Activated naive CD8-positive, alpha-beta T cell (primary cell): ENCODE measurements around the gene GSPT1.
"Not testable (repeated sequence)": the region's sequence is repeated elsewhere in the genome, so short reads cannot be mapped to it uniquely, and the experiment has no call there.

Experiments
- H3K27ac Mint-ChIP-seq: one replicate; pipeline ENCODE4 v1.8.0; 2021; ENCODE audit warnings: mixed read lengths
- H3K27me3 Mint-ChIP-seq: one replicate; pipeline ENCODE4 v1.8.0; 2021; ENCODE audit warnings: mixed read lengths
- H3K36me3 Mint-ChIP-seq: one replicate; pipeline ENCODE4 v1.8.0; 2021; ENCODE audit warnings: mixed read lengths
- H3K4me1 Mint-ChIP-seq: one replicate; pipeline ENCODE4 v1.8.0; 2021; ENCODE audit warnings: low read depth, mixed read lengths
- H3K4me3 Mint-ChIP-seq: one replicate; pipeline ENCODE4 v1.8.0; 2021; ENCODE audit warnings: mild to moderate bottlenecking, mixed read lengths
- H3K9me3 Mint-ChIP-seq: one replicate; pipeline ENCODE4 v1.8.0; 2021; ENCODE audit warnings: low read depth, mixed read lengths

The GSPT1 gene

GRCh38 chr16:11924046-11924445, 8.3 kb upstream of the GSPT1 start:
- H3K27ac Mint-ChIP-seq, H3K4me3 Mint-ChIP-seq, H3K36me3 Mint-ChIP-seq, H3K4me1 Mint-ChIP-seq, H3K27me3 Mint-ChIP-seq, H3K9me3 Mint-ChIP-seq: not testable (repeated sequence)

- Mint-ChIP-seq H3K9me3 (no peaks in the 10 kb centered on the region), H3K36me3 (peaks cover 5% of the 10 kb centered on the region), H3K4me1 (peaks cover 29% of the 10 kb centered on the region), H3K4me3 (peak overlapping the region; percentile 87), H3K27ac (peak overlapping the region; percentile 84), H3K27me3 (peaks cover 3% of the 10 kb centered on the region)
Observed at GRCh38 chr16:11916524-11917285, 949 bp upstream of the GSPT1 start.

- Mint-ChIP-seq H3K27ac (peak overlapping the region; percentile 96), H3K27me3 (peaks cover 3% of the 10 kb centered on the region), H3K9me3 (no peaks in the 10 kb centered on the region), H3K4me1 (peaks cover 40% of the 10 kb centered on the region), H3K36me3 (peaks cover 5% of the 10 kb centered on the region), H3K4me3 (peak overlapping the region; percentile 95)
Observed at GRCh38 chr16:11915114-11915643, 577 bp downstream of the GSPT1 start.

GRCh38 chr16:11914210-11915113, 1.3 kb downstream of the GSPT1 start:
- peak overlapping the region; percentile 96 for H3K27ac Mint-ChIP-seq
- no peaks in the 10 kb centered on the region for H3K27me3 Mint-ChIP-seq
- peak overlapping the region; percentile 95 for H3K4me3 Mint-ChIP-seq
- no peaks in the 10 kb centered on the region for H3K9me3 Mint-ChIP-seq
- peaks cover 5% of the 10 kb centered on the region for H3K36me3 Mint-ChIP-seq
- peaks cover 45% of the 10 kb centered on the region for H3K4me1 Mint-ChIP-seq

- H3K9me3 Mint-ChIP-seq = no peaks in the 10 kb centered on the region
- no peaks in the 10 kb centered on the region for H3K27me3 Mint-ChIP-seq
- peak overlapping the region; percentile 95 for H3K4me3 Mint-ChIP-seq
- peak overlapping the region; percentile 96 for H3K27ac Mint-ChIP-seq
- H3K36me3 Mint-ChIP-seq = peaks cover 5% of the 10 kb centered on the region
- peaks cover 52% of the 10 kb centered on the region for H3K4me1 Mint-ChIP-seq
Observed at GRCh38 chr16:11913425-11914079, 2.2 kb downstream of the GSPT1 start.

GRCh38 chr16:11909653-11910545, 5.9 kb downstream of the GSPT1 start:
- Mint-ChIP-seq H3K9me3 (no peaks in the 10 kb centered on the region), H3K27ac (peak overlapping the region; percentile 58), H3K27me3 (no peaks in the 10 kb centered on the region), H3K36me3 (peaks cover 5% of the 10 kb centered on the region), H3K4me1 (peaks cover 70% of the 10 kb centered on the region), H3K4me3 (peak overlapping the region; percentile 67)

GRCh38 chr16:11907160-11907970, 8.4 kb downstream of the GSPT1 start:
- no peaks in the 10 kb centered on the region for H3K27me3 Mint-ChIP-seq
- H3K27ac Mint-ChIP-seq = no peak overlapping the region
- no peaks in the 10 kb centered on the region for H3K36me3 Mint-ChIP-seq
- peaks cover 64% of the 10 kb centered on the region for H3K4me1 Mint-ChIP-seq
- H3K4me3 Mint-ChIP-seq = no peak overlapping the region
- no peaks in the 10 kb centered on the region for H3K9me3 Mint-ChIP-seq

- Mint-ChIP-seq H3K4me1 (peaks cover 64% of the 10 kb centered on the region), H3K27me3 (no peaks in the 10 kb centered on the region), H3K27ac (peak overlapping the region; percentile 50), H3K4me3 (peak overlapping the region; percentile 21), H3K36me3 (no peaks in the 10 kb centered on the region), H3K9me3 (no peaks in the 10 kb centered on the region)
Observed at GRCh38 chr16:11903906-11904305, 11.8 kb downstream of the GSPT1 start.

GRCh38 chr16:11901091-11901490, 14.7 kb downstream of the GSPT1 start:
- no peaks in the 10 kb centered on the region for H3K27me3 Mint-ChIP-seq
- H3K4me1 Mint-ChIP-seq = peaks cover 64% of the 10 kb centered on the region

GRCh38 chr16:11896486-11897176, 19.1 kb downstream of the GSPT1 start:
- peaks cover 44% of the 10 kb centered on the region for H3K4me1 Mint-ChIP-seq
- H3K4me3 Mint-ChIP-seq = no peak overlapping the region
- H3K9me3 Mint-ChIP-seq = no peaks in the 10 kb centered on the region
- H3K36me3 Mint-ChIP-seq = peaks cover 3% of the 10 kb centered on the region
- H3K27me3 Mint-ChIP-seq = no peaks in the 10 kb centered on the region
- H3K27ac Mint-ChIP-seq = peak overlapping the region; percentile 30

More at GRCh38 chr16:11901091-11901490, 14.7 kb downstream of the GSPT1 start:
- no peaks in the 10 kb centered on the region for H3K36me3 Mint-ChIP-seq
- H3K27ac Mint-ChIP-seq = peak overlapping the region; percentile 42
- H3K9me3 Mint-ChIP-seq = no peaks in the 10 kb centered on the region
- H3K4me3 Mint-ChIP-seq = no peak overlapping the region

GRCh38 chr16:11893571-11893970, 22.2 kb downstream of the GSPT1 start:
- peaks cover 3% of the 10 kb centered on the region for H3K36me3 Mint-ChIP-seq
- H3K27ac Mint-ChIP-seq = no peak overlapping the region
- H3K27me3 Mint-ChIP-seq = no peaks in the 10 kb centered on the region
- no peaks in the 10 kb centered on the region for H3K9me3 Mint-ChIP-seq
- H3K4me3 Mint-ChIP-seq = no peak overlapping the region
- H3K4me1 Mint-ChIP-seq = peaks cover 19% of the 10 kb centered on the region

GRCh38 chr16:11892761-11893160, 23.0 kb downstream of the GSPT1 start:
- Mint-ChIP-seq H3K27ac (no peak overlapping the region), H3K4me3 (no peak overlapping the region)

More at GRCh38 chr16:11892761-11893160, 23.0 kb downstream of the GSPT1 start:
- Mint-ChIP-seq H3K36me3 (peaks cover 3% of the 10 kb centered on the region), H3K9me3 (no peaks in the 10 kb centered on the region), H3K27me3 (no peaks in the 10 kb centered on the region), H3K4me1 (peaks cover 14% of the 10 kb centered on the region)
